ENCODE data around the gene NPIPA7.
"Not testable (repeated sequence)": the region's sequence is repeated elsewhere in the genome, so short reads cannot be mapped to it uniquely, and the experiment has no call there.

NPIPA7 gene

GRCh38 chr16:16378840-16379239, at the start of gene NPIPA7:
Gene NPIPA7, plus strand, starts transcription at chr16:16379140. Its CDS starts 105 bp downstream, at chr16:16379245.
- not testable (repeated sequence) for ATAC-seq

- ATAC-seq = not testable (repeated sequence)
Measured at GRCh38 chr16:16331466-16331865, 47.5 kb upstream of the NPIPA7 start.

- not testable (repeated sequence) for ATAC-seq
Measured at GRCh38 chr16:16357556-16357955, 21.4 kb upstream of the NPIPA7 start.

- not testable (repeated sequence) for ATAC-seq
Measured at GRCh38 chr16:16358539-16359240, 20.2 kb upstream of the NPIPA7 start.

GRCh38 chr16:16363595-16363994, 15.3 kb upstream of the NPIPA7 start:
- ATAC-seq = not testable (repeated sequence)

GRCh38 chr16:16364100-16364499, 14.8 kb upstream of the NPIPA7 start:
- not testable (repeated sequence) for ATAC-seq

- not testable (repeated sequence) for ATAC-seq
Measured at GRCh38 chr16:16364701-16365100, 14.2 kb upstream of the NPIPA7 start.

GRCh38 chr16:16365319-16365718, 13.6 kb upstream of the NPIPA7 start:
- not testable (repeated sequence) for ATAC-seq

GRCh38 chr16:16365851-16366250, 13.1 kb upstream of the NPIPA7 start:
- ATAC-seq = not testable (repeated sequence)

GRCh38 chr16:16366552-16367284, 12.2 kb upstream of the NPIPA7 start:
- not testable (repeated sequence) for ATAC-seq

- not testable (repeated sequence) for ATAC-seq
Measured at GRCh38 chr16:16367285-16367628, 11.7 kb upstream of the NPIPA7 start.

- not testable (repeated sequence) for ATAC-seq
Measured at GRCh38 chr16:16369081-16369856, 9.7 kb upstream of the NPIPA7 start.

GRCh38 chr16:16371136-16371735, 7.7 kb upstream of the NPIPA7 start:
- not testable (repeated sequence) for ATAC-seq

- not testable (repeated sequence) for ATAC-seq
Measured at GRCh38 chr16:16374192-16374591, 4.7 kb upstream of the NPIPA7 start.

GRCh38 chr16:16399685-16400084, 20.7 kb downstream of the NPIPA7 start:
- not testable (repeated sequence) for ATAC-seq

- ATAC-seq = not testable (repeated sequence)
Measured at GRCh38 chr16:16402333-16402732, 23.4 kb downstream of the NPIPA7 start.

GRCh38 chr16:16404283-16404682, 25.3 kb downstream of the NPIPA7 start:
- ATAC-seq = not testable (repeated sequence)

GRCh38 chr16:16405421-16405820, 26.5 kb downstream of the NPIPA7 start:
- not testable (repeated sequence) for ATAC-seq

- ATAC-seq = not testable (repeated sequence)
Measured at GRCh38 chr16:16408430-16408829, 29.5 kb downstream of the NPIPA7 start.

GRCh38 chr16:16413773-16414172, 34.8 kb downstream of the NPIPA7 start:
- not testable (repeated sequence) for ATAC-seq

- peak; percentile 27; the same call in 1 of the 3 replicates for ATAC-seq
Measured at GRCh38 chr16:16417071-16417470, 38.1 kb downstream of the NPIPA7 start.

GRCh38 chr16:16417914-16418544, 39.1 kb downstream of the NPIPA7 start:
- not testable (repeated sequence) for ATAC-seq
